HepG2 (cell line): ENCODE measurements around the gene ANP32B. TPM values are rescaled to one million over a fixed set of nuclear protein-coding genes. Genes with fewer than 3 reads are reported as not detected.
A peak's percentile ranks its signal among the peaks of the same experiment; 100 is the strongest.

Experiments used
- CREM ChIP-seq, 2 experiments: sonication (generic) in 1 of 2; formaldehyde crosslinking in 1 of 2; IDR thresholded peaks; 2 replicates each; pipeline versions ENCODE4 v1.4.0 to v1.6.1; 2016 to 2020; ENCODE audit warnings: antibody characterized with exemption in 1 of 2, mild to moderate bottlenecking in 1 of 2, missing genetic modification reagents in 1 of 2
- FOXC1 ChIP-seq: sonication (generic); formaldehyde crosslinking; IDR thresholded peaks from 2 replicates; pipeline ENCODE4 v1.8.0; 2022; ENCODE audit warnings: mild to moderate bottlenecking, missing genetic modification reagents, borderline replicate concordance
- IKZF1 ChIP-seq: fragments of 450-650 bp; IDR thresholded peaks from 2 replicates; pipeline ENCODE4 v1.7.1; 2016
- KLF6 ChIP-seq: IDR thresholded peaks from 2 replicates; pipeline ENCODE4 v1.8.0; 2016; ENCODE audit warnings: missing biosample characterization, missing genetic modification reagents
- NAIF1 ChIP-seq: sonication (generic); formaldehyde crosslinking; IDR thresholded peaks from 2 replicates; pipeline ENCODE4 v1.5.0; 2020; ENCODE audit warnings: mild to moderate bottlenecking, missing genetic modification reagents, borderline replicate concordance
- NFRKB ChIP-seq: fragments of 450-650 bp; IDR thresholded peaks from 2 replicates; pipeline ENCODE4 v1.6.1; 2017
- PHF5A ChIP-seq: IDR thresholded peaks from one replicate; pipeline ENCODE4 v1.6.1; 2018; ENCODE audit warnings: low read depth, missing genetic modification reagents; ENCODE audit not compliant: unreplicated experiment
- POLR2G ChIP-seq: fragments of 200-400 bp; formaldehyde crosslinking; IDR thresholded peaks from 2 replicates; pipeline ENCODE4 v1.6.1; 2018; ENCODE audit warnings: mild to moderate bottlenecking, low read depth, low read length, moderate library complexity
- STAG1 ChIP-seq: sonication (generic); formaldehyde crosslinking; IDR thresholded peaks from 2 replicates; pipeline ENCODE4 v1.4.0; 2020; ENCODE audit warnings: missing genetic modification reagents
- TSC22D2 ChIP-seq: sonication (generic); formaldehyde crosslinking; IDR thresholded peaks from 2 replicates; pipeline ENCODE4 v1.5.1; 2020; ENCODE audit warnings: missing genetic modification reagents, mild to moderate bottlenecking, borderline replicate concordance
- ZNF256 ChIP-seq: sonication (generic); formaldehyde crosslinking; conservative IDR thresholded peaks from 2 replicates; pipeline ENCODE4 v1.4.0; 2020; ENCODE audit warnings: missing genetic modification reagents
- polyA plus RNA-seq, 8 experiments: library from polyadenylated mRNA; depleted of rRNA in 3 of 8; stranded (reverse) in 7 of 8; unstranded in 1 of 8; fragments of >200 nt; fragmentation: Illumina TruSeq in 4 of 8; extraction: Trizol in 4 of 8; gene quantifications; 2 replicates each; pipeline versions ENCODE4 v1.2.1 to v1.2.3, GENCODE V29; 2011 to 2016; ENCODE audit warnings: low read depth in 4 of 8, missing spikeins in 1 of 8, mixed read lengths in 1 of 8; ENCODE audit not compliant: insufficient read depth in 1 of 8
- total RNA-seq, 5 experiments: library from RNA; depleted of rRNA; stranded (reverse); fragments of >200 nt; fragmentation: Illumina TruSeq; extraction: Trizol; gene quantifications; 2 replicates each; pipeline ENCODE4 v1.2.3, GENCODE V29; 2016; ENCODE audit warnings: low read depth in 1 of 5
- TF ChIP-seq, protein P1 (sequence below): sonication (generic); formaldehyde crosslinking; IDR thresholded peaks from 2 replicates; pipeline ENCODE4 v1.4.0; 2020; ENCODE audit warnings: missing genetic modification reagents, mild to moderate bottlenecking, borderline replicate concordance
- TF ChIP-seq, protein P2 (sequence below): sonication (generic); formaldehyde crosslinking; IDR thresholded peaks from 2 replicates; pipeline ENCODE4 v1.9.0; 2021; ENCODE audit warnings: missing genetic modification reagents, mild to moderate bottlenecking, borderline replicate concordance
- TF ChIP-seq, protein P3 (sequence below): sonication (generic); formaldehyde crosslinking; IDR thresholded peaks from 2 replicates; pipeline ENCODE4 v1.4.0; 2020; ENCODE audit warnings: mild to moderate bottlenecking, missing genetic modification reagents, borderline replicate concordance
- TF ChIP-seq, protein P4 (sequence below): sonication (generic); formaldehyde crosslinking; IDR thresholded peaks from 2 replicates; pipeline ENCODE4 v1.4.0; 2020; ENCODE audit warnings: missing genetic modification reagents, mild to moderate bottlenecking, borderline replicate concordance

ANP32B gene
- total and polyA plus RNA-seq, 2 of the 13 experiments (the other 11 are each of a cell fraction or from before 2014, with no cell fraction given): 22.1 to 37.5 TPM

DNA sequence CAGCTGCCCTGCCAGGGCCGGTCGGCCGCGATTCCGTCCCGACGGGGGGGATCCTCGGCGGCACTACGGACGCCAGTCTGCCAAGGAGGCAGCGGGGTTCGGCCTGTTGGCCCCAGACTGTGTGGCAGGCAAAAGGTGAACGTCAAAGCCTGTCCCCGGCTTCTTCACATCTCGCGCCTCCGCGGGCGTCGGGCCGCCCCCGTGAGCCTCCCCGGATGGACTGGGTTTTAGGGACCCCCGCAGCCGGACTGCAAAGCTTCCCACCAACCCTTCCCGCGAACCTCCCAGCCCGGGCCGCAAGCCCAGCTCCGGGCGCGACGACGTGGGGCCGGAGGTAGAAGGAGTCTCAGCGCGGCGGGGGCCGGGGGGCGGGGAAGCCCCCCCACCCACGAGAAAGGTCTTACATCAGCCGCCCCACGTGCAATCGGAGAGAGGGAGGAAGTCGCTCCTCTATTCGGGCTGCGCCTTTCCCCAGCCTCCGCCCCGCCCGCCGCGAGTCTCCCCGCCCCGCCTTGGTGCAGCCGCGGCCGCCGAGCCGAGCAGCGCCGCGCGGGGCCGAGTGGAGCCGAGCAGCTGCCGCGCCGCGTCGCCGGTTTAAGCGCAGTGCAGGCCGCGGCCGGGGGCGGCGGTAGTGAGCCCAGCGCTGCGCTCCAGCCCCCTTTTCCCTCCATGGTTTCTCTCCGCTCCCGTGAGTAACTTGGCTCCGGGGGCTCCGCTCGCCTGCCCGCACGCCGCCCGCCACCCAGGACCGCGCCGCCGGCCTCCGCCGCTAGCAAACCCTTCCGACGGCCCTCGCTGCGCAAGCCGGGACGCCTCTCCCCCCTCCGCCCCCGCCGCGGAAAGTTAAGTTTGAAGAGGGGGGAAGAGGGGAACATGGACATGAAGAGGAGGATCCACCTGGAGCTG, at the start of gene ANP32B (continued):
- TF ChIP-seq CREM (IDR thresholded peaks at IDR 0.05) (no peak), CREM (CRISPR knock-in tag; IDR thresholded peaks at IDR 0.05) (no peak), POLR2G (peak; percentile 75), FOXC1 (CRISPR knock-in tag) (no peak), ZNF256 (CRISPR knock-in tag) (no peak), NFRKB (no peak), STAG1 (no peak; the same call in 1 of the 2 replicates), IKZF1 (no peak), NAIF1 (CRISPR knock-in tag) (peak; percentile 44; the same call in 1 of the 2 replicates), TSC22D2 (CRISPR knock-in tag) (0 out of 2 replicates have a peak, but pooled peaks have one; percentile 36), PHF5A (CRISPR knock-in tag) (peak; percentile 32), KLF6 (CRISPR knock-in tag) (peak; percentile 92; the same call in 1 of the 2 replicates)
- TF ChIP-seq, protein P1, sequence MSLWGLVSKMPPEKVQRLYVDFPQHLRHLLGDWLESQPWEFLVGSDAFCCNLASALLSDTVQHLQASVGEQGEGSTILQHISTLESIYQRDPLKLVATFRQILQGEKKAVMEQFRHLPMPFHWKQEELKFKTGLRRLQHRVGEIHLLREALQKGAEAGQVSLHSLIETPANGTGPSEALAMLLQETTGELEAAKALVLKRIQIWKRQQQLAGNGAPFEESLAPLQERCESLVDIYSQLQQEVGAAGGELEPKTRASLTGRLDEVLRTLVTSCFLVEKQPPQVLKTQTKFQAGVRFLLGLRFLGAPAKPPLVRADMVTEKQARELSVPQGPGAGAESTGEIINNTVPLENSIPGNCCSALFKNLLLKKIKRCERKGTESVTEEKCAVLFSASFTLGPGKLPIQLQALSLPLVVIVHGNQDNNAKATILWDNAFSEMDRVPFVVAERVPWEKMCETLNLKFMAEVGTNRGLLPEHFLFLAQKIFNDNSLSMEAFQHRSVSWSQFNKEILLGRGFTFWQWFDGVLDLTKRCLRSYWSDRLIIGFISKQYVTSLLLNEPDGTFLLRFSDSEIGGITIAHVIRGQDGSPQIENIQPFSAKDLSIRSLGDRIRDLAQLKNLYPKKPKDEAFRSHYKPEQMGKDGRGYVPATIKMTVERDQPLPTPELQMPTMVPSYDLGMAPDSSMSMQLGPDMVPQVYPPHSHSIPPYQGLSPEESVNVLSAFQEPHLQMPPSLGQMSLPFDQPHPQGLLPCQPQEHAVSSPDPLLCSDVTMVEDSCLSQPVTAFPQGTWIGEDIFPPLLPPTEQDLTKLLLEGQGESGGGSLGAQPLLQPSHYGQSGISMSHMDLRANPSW (CRISPR knock-in tag): no peak
- TF ChIP-seq, protein P2, sequence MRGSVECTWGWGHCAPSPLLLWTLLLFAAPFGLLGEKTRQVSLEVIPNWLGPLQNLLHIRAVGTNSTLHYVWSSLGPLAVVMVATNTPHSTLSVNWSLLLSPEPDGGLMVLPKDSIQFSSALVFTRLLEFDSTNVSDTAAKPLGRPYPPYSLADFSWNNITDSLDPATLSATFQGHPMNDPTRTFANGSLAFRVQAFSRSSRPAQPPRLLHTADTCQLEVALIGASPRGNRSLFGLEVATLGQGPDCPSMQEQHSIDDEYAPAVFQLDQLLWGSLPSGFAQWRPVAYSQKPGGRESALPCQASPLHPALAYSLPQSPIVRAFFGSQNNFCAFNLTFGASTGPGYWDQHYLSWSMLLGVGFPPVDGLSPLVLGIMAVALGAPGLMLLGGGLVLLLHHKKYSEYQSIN (CRISPR knock-in tag): no peak
- TF ChIP-seq, protein P3, sequence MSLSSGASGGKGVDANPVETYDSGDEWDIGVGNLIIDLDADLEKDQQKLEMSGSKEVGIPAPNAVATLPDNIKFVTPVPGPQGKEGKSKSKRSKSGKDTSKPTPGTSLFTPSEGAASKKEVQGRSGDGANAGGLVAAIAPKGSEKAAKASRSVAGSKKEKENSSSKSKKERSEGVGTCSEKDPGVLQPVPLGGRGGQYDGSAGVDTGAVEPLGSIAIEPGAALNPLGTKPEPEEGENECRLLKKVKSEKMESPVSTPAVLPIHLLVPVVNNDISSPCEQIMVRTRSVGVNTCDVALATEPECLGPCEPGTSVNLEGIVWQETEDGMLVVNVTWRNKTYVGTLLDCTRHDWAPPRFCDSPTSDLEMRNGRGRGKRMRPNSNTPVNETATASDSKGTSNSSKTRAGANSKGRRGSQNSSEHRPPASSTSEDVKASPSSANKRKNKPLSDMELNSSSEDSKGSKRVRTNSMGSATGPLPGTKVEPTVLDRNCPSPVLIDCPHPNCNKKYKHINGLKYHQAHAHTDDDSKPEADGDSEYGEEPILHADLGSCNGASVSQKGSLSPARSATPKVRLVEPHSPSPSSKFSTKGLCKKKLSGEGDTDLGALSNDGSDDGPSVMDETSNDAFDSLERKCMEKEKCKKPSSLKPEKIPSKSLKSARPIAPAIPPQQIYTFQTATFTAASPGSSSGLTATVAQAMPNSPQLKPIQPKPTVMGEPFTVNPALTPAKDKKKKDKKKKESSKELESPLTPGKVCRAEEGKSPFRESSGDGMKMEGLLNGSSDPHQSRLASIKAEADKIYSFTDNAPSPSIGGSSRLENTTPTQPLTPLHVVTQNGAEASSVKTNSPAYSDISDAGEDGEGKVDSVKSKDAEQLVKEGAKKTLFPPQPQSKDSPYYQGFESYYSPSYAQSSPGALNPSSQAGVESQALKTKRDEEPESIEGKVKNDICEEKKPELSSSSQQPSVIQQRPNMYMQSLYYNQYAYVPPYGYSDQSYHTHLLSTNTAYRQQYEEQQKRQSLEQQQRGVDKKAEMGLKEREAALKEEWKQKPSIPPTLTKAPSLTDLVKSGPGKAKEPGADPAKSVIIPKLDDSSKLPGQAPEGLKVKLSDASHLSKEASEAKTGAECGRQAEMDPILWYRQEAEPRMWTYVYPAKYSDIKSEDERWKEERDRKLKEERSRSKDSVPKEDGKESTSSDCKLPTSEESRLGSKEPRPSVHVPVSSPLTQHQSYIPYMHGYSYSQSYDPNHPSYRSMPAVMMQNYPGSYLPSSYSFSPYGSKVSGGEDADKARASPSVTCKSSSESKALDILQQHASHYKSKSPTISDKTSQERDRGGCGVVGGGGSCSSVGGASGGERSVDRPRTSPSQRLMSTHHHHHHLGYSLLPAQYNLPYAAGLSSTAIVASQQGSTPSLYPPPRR (CRISPR knock-in tag): no peak
- TF ChIP-seq, protein P4, sequence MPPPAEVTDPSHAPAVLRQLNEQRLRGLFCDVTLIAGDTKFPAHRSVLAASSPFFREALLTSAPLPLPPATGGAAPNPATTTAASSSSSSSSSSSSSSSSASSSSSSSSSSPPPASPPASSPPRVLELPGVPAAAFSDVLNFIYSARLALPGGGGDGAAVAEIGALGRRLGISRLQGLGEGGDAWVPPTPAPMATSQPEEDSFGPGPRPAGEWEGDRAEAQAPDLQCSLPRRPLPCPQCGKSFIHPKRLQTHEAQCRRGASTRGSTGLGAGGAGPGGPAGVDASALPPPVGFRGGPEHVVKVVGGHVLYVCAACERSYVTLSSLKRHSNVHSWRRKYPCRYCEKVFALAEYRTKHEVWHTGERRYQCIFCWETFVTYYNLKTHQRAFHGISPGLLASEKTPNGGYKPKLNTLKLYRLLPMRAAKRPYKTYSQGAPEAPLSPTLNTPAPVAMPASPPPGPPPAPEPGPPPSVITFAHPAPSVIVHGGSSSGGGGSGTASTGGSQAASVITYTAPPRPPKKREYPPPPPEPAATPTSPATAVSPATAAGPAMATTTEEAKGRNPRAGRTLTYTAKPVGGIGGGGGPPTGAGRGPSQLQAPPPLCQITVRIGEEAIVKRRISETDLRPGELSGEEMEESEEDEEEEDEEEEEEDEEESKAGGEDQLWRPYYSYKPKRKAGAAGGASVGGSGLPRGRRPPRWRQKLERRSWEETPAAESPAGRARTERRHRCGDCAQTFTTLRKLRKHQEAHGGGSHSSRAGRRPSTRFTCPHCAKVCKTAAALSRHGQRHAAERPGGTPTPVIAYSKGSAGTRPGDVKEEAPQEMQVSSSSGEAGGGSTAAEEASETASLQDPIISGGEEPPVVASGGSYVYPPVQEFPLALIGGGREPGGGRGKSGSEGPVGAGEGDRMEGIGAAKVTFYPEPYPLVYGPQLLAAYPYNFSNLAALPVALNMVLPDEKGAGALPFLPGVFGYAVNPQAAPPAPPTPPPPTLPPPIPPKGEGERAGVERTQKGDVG (CRISPR knock-in tag): 0 out of 2 replicates have a peak, but pooled peaks have one; percentile 19
